H1 (cell line): ENCODE data around the gene MYBPC3. TPM values are rescaled to one million over a fixed set of nuclear protein-coding genes. Genes with fewer than 3 reads are reported as not detected.

Experiments
- CBX5 ChIP-seq: fragments of 300-800, 300-1000 bp; sonication (generic); IDR thresholded peaks from 2 replicates; pipeline ENCODE4 v1.7.1; 2016; ENCODE audit warnings: antibody characterized with exemption, low read length, low read depth
- CBX8 ChIP-seq: fragments of 300-800, 300-1000 bp; sonication (generic); IDR thresholded peaks from 2 replicates; pipeline ENCODE4 v1.7.1; 2016; ENCODE audit warnings: low read depth, low read length, borderline replicate concordance
- CEBPB ChIP-seq: IDR thresholded peaks from 2 replicates; pipeline ENCODE4 v1.6.1; 2012; ENCODE audit warnings: low read depth, low read length
- CHD7 ChIP-seq: fragments of 300-600 bp; sonication (generic); IDR thresholded peaks from 2 replicates; pipeline ENCODE4 v1.7.1; 2012; ENCODE audit warnings: low read length, moderate library complexity, mild to moderate bottlenecking, inconsistent platforms; ENCODE audit not compliant: insufficient replicate concordance
- HDAC2 ChIP-seq, 2 experiments: fragments of 300-600 bp in 1 of 2; sonication (generic) in 1 of 2; IDR thresholded peaks; 2 replicates each; pipeline ENCODE4 v1.6.1; 2011 to 2012; ENCODE audit warnings: low read depth in 2 of 2, low read length in 2 of 2, mild to moderate bottlenecking in 2 of 2, moderate library complexity in 2 of 2, borderline replicate concordance in 1 of 2, inconsistent platforms in 1 of 2
- KDM4A ChIP-seq: IDR thresholded peaks from one replicate; pipeline ENCODE4 v1.7.1; 2012; ENCODE audit warnings: low read depth, mild to moderate bottlenecking, moderate library complexity, low read length, inconsistent platforms; ENCODE audit not compliant: severe bottlenecking
- NRF1 ChIP-seq: IDR thresholded peaks from 2 replicates; pipeline ENCODE4 v1.6.1; 2011; ENCODE audit warnings: mild to moderate bottlenecking, low read depth, low read length, improper control_type of control experiment
- POU5F1 ChIP-seq: IDR thresholded peaks from 2 replicates; pipeline ENCODE4 v1.6.1; 2011; ENCODE audit warnings: low read depth, mild to moderate bottlenecking, low read length, moderate library complexity
- SP2 ChIP-seq: IDR thresholded peaks from 2 replicates; pipeline ENCODE4 v1.6.1; 2012; ENCODE audit warnings: mild to moderate bottlenecking, low read length, inconsistent platforms
- TAF1 ChIP-seq: IDR thresholded peaks from 2 replicates; pipeline ENCODE4 v1.6.1; 2011; ENCODE audit warnings: mild to moderate bottlenecking, low read depth, low read length
- YY1 ChIP-seq: IDR thresholded peaks from 2 replicates; pipeline ENCODE4 v1.6.1; 2011; ENCODE audit warnings: low read depth, mild to moderate bottlenecking, low read length
- polyA plus RNA-seq, 7 experiments: library from polyadenylated mRNA; depleted of rRNA in 3 of 7; stranded (reverse) in 5 of 7; unstranded in 2 of 7; fragments of >200 nt in 5 of 7; fragments of 200-250 nt in 2 of 7; gene quantifications; 1 replicate in 5 of 7; 2 replicates in 1 of 7; 4 replicates in 1 of 7; pipeline versions ENCODE4 v1.2.1 to v1.2.3, GENCODE V29; 2011 to 2013; ENCODE audit warnings: missing spikeins in 2 of 7, mixed read lengths in 2 of 7
- total RNA-seq: library from RNA; stranded (reverse); fragmentation: NEBNext Ultra II Directional; extraction: Animal tissue kit (Norgen Biotek cat#: 25700); gene quantifications from 2 replicates; pipeline ENCODE4 v1.2.1, GENCODE V29; 2021

MYBPC3 gene
- total and polyA plus RNA-seq, 2 of the 8 experiments (the other 6 are each of a cell fraction or from before 2014, with no cell fraction given), result 0.05 TPM; not detected in 1

GRCh38 chr11:47299078-47299477 is 53.4 kb downstream of the MYBPC3 start (continued):
- TF ChIP-seq CHD7 (no peak), YY1 (no peak), NRF1 (no peak), SP2 (no peak), KDM4A (no peak), CEBPB (no peak), HDAC2 (IDR thresholded peaks at IDR 0.05; ENCODE audit: borderline replicate concordance in 1 of 2, low read depth in 2 of 2, low read length in 2 of 2) (no peak), TAF1 (no peak), CBX5 (no peak), POU5F1 (no peak), CBX8 (no peak)
- TF ChIP-seq, all 59 proteins: peak for 0
